Loucy (cell line): Measurements from ENCODE around the gene COL6A2.

Experiments
- EZH2phosphoT487 ChIP-seq: fragments of 200-600 bp; IDR thresholded peaks from 2 replicates; pipeline ENCODE4 v1.6.1; 2018; ENCODE audit warnings: antibody characterized with exemption, mild to moderate bottlenecking, moderate library complexity, borderline replicate concordance
- TF ChIP-seq, protein P1 (sequence below): fragments of 200-600 bp; sonication (generic); conservative IDR thresholded peaks from 2 replicates; pipeline ENCODE4 v1.5.1; 2014; ENCODE audit warnings: mild to moderate bottlenecking, antibody characterized with exemption, low read length

DNA sequence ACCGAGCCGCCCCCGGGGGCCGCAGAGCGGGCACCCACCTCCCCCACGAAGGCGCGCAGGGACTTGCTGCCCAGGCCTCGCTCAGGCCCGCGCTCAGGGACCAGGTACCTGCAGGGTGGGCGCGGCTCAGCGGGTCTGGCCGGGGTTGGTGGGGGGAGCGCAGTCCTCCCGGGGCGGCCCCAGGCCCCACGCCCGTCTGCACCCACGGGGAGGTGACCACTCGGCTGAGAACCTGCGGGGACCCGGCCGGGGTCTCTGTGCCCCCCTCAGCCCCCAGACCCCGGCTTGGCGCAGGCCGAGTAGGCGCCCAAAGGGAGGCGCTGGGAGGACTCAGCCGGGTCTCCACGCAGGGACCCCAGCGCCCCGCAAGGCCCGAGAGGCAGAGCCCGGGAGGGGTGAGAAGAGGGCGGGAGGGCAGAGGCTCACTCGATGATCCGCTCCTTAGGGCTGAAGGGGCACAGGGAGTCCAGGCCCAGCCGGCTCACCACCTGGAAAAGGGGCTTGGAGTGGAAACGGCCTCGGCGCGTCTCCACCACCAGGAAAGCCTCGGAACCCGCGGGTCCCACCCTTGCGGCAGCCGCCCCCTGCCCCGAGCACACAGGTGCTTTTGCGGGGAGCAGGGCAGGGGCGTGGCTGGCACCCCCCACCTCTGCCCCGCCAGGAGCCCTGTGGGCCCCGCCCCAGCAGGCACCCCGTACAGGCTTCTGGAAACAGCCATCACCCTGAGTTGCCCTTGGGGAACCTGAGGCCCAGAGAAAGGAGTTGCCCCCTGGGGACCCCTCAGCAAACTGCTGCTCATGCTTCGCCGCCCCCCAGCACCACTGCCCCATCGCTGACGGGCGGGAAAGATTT lies 48.2 kb downstream of the COL6A2 start:
- TF ChIP-seq, protein P1, sequence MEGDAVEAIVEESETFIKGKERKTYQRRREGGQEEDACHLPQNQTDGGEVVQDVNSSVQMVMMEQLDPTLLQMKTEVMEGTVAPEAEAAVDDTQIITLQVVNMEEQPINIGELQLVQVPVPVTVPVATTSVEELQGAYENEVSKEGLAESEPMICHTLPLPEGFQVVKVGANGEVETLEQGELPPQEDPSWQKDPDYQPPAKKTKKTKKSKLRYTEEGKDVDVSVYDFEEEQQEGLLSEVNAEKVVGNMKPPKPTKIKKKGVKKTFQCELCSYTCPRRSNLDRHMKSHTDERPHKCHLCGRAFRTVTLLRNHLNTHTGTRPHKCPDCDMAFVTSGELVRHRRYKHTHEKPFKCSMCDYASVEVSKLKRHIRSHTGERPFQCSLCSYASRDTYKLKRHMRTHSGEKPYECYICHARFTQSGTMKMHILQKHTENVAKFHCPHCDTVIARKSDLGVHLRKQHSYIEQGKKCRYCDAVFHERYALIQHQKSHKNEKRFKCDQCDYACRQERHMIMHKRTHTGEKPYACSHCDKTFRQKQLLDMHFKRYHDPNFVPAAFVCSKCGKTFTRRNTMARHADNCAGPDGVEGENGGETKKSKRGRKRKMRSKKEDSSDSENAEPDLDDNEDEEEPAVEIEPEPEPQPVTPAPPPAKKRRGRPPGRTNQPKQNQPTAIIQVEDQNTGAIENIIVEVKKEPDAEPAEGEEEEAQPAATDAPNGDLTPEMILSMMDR = no peak
- TF ChIP-seq EZH2phosphoT487 = no peak
